ENCODE results near the gene RTP1.

DNA sequence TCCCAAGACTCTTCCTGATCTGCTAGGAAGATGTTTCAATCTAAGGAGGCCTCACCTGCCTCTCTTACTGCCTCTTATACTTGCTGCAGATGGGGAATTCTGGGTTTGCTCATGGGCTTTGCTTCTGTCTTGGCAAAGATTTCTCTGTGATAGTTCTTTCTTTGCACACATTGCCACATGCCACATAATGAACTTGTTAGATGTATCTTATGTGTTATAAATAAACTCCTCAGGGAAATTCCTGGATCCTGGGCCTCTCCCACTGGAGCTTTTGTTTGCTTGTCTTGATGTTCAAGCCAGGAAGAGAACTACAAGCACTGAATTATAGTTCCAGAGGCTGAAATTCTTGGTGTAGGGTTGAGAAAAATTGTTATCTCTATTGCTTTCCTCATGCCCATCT, 12.2 kb downstream of the RTP1 start:
- no peak for TF ChIP-seq USF2 (IDR thresholded peaks at IDR 0.05; ENCODE audit: low read depth, low read length)
- TF ChIP-seq CTCF (conservative IDR thresholded peaks at IDR 0.05; ENCODE audit: low read depth, low read length): no peak
- TF ChIP-seq POLR2A (IDR thresholded peaks at IDR 0.05; ENCODE audit: low read depth, low read length): no peak
- no peak for TF ChIP-seq ELK1 (IDR thresholded peaks at IDR 0.05; ENCODE audit: borderline replicate concordance, low read depth, low read length)
- TF ChIP-seq CEBPB (IDR thresholded peaks at IDR 0.05; ENCODE audit: low read depth, low read length): no peak
- no peak for TF ChIP-seq RAD21 (IDR thresholded peaks at IDR 0.05; ENCODE audit: low read length)
- TF ChIP-seq RCOR1 (IDR thresholded peaks at IDR 0.05; ENCODE audit: insufficient replicate concordance, low read length): no peak
- no peak for TF ChIP-seq MAFK (IDR thresholded peaks at IDR 0.05; ENCODE audit: low read depth, low read length)
- no peak for TF ChIP-seq BHLHE40 (IDR thresholded peaks at IDR 0.05; ENCODE audit: low read depth, low read length)

Data from IMR-90 (cell line).